AG04450 (cell line): ENCODE measurements around the gene TNFRSF21. TPM values are rescaled to one million over a fixed set of nuclear protein-coding genes. Genes with fewer than 3 reads are reported as not detected.

ENCODE experiments used
- CTCF ChIA-PET: fragments of 300-600, 350-600 bp; formaldehyde crosslinking; extraction: SDS; loops from one replicate; lab custom pipeline; 2022; ENCODE audit warnings: antibody characterized with exemption, inconsistent platforms; lab: Charles Lee
- POLR2A ChIA-PET: fragments of 350-600 bp; formaldehyde crosslinking; extraction: SDS; loops from one replicate; lab custom pipeline; 2021; ENCODE audit warnings: antibody characterized with exemption, inconsistent platforms; lab: Yijun Ruan, JAX
- DNase-seq: peaks from one replicate; pipeline ENCODE4 v3.0.0-alpha.2; 2011; ENCODE audit warnings: low read depth, low spot score
- H3K27ac ChIP-seq: one replicate; pipeline ENCODE4 v1.5.1; 2012; ENCODE audit warnings: low read depth, low read length, control low read depth
- H3K27me3 ChIP-seq: one replicate; pipeline ENCODE4 v1.6.0; 2012; ENCODE audit warnings: low read length; ENCODE audit not compliant: control insufficient read depth, insufficient read depth
- H3K4me3 ChIP-seq: 2 replicates; pipeline ENCODE4 v1.5.1; 2011; ENCODE audit warnings: mild to moderate bottlenecking, low read depth, low read length, control low read depth
- H3K9me3 ChIP-seq: 2 replicates; pipeline ENCODE4 v1.5.1; 2012; ENCODE audit warnings: low read length; ENCODE audit not compliant: control insufficient read depth, insufficient read depth
- CTCF ChIP-seq: IDR thresholded peaks from 2 replicates; pipeline ENCODE4 v1.5.1; 2011; ENCODE audit warnings: low read depth, low read length, control low read depth, inconsistent platforms
- polyA plus RNA-seq: library from polyadenylated mRNA; depleted of rRNA; stranded (reverse); fragments of >200 nt; gene quantifications from 2 replicates; pipeline ENCODE4 v1.2.3, GENCODE V29; 2011

TNFRSF21 gene
- polyA plus RNA-seq, 1 experiment, result 21.7 TPM

- no peaks in the 10 kb centered on the region for H3K27me3 ChIP-seq
- H3K4me3 ChIP-seq, result no peak overlapping the region
- no peak overlapping the region for H3K27ac ChIP-seq
- no peak for DNase-seq
- no peak for TF ChIP-seq CTCF
- CTCF ChIA-PET, result interaction anchor here (1.0 kb wide), 1 partner anchor 98 kb away, joined by 3 read pairs; no protein-coding TSS in a partner anchor
- no peaks in the 10 kb centered on the region for H3K9me3 ChIP-seq
- POLR2A ChIA-PET, result no interaction called here
Observed at GRCh38 chr6:47196113-47196512, 113.6 kb downstream of the TNFRSF21 start.

GRCh38 chr6:47195011-47195650, 114.6 kb downstream of the TNFRSF21 start:
- no peak overlapping the region for H3K27ac ChIP-seq
- no peaks in the 10 kb centered on the region for H3K9me3 ChIP-seq
- POLR2A ChIA-PET, result interaction anchor here (1.1 kb wide), 1 partner anchor 27 kb away, joined by 4 read pairs; no protein-coding TSS in a partner anchor
- no peak overlapping the region for H3K4me3 ChIP-seq
- CTCF ChIA-PET, result no interaction called here
- TF ChIP-seq CTCF, result no peak
- no peaks in the 10 kb centered on the region for H3K27me3 ChIP-seq
- no peak for DNase-seq

- Histone ChIP-seq H3K27ac (peak overlapping the region; percentile 4), H3K27me3 (no peaks in the 10 kb centered on the region), H3K4me3 (no peak overlapping the region), H3K9me3 (no peaks in the 10 kb centered on the region)
- DNase-seq, result no peak
- ChIA-PET POLR2A (interaction anchor here (1.0 kb wide), 1 partner anchor 20 kb away, joined by 4 read pairs; no protein-coding TSS in a partner anchor), CTCF (interaction anchor here (1.0 kb wide), 1 partner anchor 121 kb away, joined by 3 read pairs; the partner anchor contains the start of gene TNFRSF21)
- no peak for TF ChIP-seq CTCF
Observed at GRCh38 chr6:47188588-47189021, 121.1 kb downstream of the TNFRSF21 start.

GRCh38 chr6:47187893-47188587, 121.7 kb downstream of the TNFRSF21 start:
- CTCF ChIA-PET, result interaction anchor here (1.0 kb wide), 1 partner anchor 122 kb away, joined by 3 read pairs; the partner anchor contains the start of gene TNFRSF21
- no peak for DNase-seq

More at GRCh38 chr6:47187893-47188587, 121.7 kb downstream of the TNFRSF21 start:
- no peaks in the 10 kb centered on the region for H3K27me3 ChIP-seq
- no peak overlapping the region for H3K4me3 ChIP-seq
- POLR2A ChIA-PET, result no interaction called here
- no peak for TF ChIP-seq CTCF
- no peaks in the 10 kb centered on the region for H3K9me3 ChIP-seq
- peak overlapping the region; percentile 87 for H3K27ac ChIP-seq
